ENCODE data around the gene CRISP1.
A peak's percentile ranks its signal among the peaks of the same experiment; 100 is the strongest.
"Not testable (repeated sequence)": the region's sequence is repeated elsewhere in the genome, so short reads cannot be mapped to it uniquely, and the experiment has no call there.

CRISP1 gene, protein sequence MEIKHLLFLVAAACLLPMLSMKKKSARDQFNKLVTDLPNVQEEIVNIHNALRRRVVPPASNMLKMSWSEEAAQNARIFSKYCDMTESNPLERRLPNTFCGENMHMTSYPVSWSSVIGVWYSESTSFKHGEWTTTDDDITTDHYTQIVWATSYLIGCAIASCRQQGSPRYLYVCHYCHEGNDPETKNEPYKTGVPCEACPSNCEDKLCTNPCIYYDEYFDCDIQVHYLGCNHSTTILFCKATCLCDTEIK

GRCh38 chr6:49866485-49866943 lies at the start of gene CRISP1:
Gene CRISP1, minus strand, starts transcription at chr6:49866535. Its CDS starts 9,135 bp downstream, at chr6:49857400.
- DNase-seq, result no peak

GRCh38 chr6:49915035-49915434 lies 48.7 kb upstream of the CRISP1 start:
- no peak for DNase-seq

DNA sequence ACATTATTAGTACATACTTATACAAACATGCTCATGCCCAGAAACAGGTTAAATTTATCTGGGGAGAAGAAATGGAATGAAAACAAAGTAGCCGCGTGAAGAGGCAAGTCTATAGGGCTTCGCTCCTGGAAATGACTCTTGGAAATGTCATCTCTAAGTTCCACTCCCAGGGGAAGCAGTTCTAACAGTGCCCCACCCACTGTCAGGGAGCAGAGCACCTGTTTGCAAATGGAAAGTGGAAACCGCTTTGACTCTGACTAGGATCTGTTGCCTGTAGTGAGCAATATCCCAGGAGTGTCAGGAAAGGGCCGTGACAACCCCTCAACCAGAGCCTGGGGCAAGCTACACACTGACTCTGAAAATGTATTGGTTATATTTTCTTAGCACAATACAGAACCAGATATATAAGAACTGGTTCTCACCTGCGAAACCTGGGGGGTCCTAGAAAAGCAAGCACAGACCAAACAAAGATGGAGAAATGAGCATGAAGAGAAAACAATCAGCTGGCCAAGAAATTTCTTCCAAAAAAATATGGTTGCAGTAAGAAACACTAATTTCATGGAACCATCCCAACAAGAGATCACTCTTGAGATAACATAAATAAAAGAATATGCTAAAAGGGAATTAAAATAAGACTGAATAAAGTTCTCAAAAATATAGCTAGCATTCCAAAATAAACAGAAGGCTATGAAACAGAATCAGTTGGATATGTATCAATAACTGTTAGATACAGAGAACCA lies 47.5 kb upstream of the CRISP1 start:
- DNase-seq, result peak; percentile 85

GRCh38 chr6:49912196-49912595 lies 45.9 kb upstream of the CRISP1 start:
- DNase-seq, result no peak

GRCh38 chr6:49911252-49911651 lies 44.9 kb upstream of the CRISP1 start:
- DNase-seq, result no peak

DNA sequence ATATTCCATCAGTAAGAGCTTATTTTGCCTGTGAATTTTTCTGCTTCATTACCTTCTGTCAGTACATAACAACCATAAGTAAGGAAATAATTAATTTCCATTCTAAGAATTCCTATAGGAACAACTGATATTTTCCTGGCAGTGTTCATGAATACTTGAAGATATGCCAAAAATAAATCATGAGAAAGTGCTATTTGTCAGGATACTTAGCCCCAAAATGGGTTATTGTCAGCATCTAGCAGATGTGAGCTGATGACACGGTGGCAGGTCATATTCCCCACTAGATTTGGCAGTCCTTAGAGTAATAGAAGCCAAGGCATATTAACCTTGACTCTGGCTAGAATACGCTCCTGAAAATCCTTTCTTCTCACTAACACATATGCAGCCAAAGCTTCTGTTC lies 43.2 kb upstream of the CRISP1 start:
- DNase-seq, result no peak

DNA sequence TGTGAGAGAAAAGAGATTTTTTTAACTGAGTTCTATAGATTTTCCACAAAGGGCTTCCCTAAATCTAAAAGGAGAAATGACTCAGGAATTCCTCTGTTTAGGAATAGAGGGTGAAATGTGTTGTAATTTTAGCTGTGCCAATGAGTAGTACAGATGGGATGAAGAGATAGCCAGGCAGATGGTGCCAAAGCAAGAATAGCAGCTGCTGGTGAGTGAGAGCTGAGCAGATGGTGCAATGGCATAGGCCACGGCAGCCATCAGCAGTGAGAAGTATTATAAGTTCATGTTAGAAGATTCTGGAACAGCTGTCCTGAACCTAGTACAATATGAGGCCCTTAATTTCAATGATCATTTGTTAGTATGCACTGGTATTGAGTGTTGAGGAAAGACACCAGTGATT lies 40.2 kb upstream of the CRISP1 start:
- no peak for DNase-seq

DNA sequence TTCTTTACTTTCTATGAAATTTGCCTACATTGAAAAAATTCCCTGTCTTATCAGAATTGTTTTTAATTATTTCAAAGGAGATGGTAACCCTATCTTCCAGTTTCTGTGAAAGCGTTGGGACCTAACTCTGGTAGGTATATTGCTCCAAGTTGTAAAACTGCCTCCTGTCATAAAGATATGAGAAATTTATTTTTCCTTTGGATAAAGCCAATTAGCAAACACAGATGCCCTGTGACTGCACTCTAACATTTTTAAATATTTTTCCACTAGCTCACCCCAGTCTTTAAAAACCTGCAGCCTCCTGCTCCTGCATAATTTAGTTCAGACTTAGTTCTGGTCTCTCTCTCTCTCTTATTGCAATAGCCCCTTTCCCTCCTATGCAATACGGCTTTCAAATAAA lies 39.0 kb upstream of the CRISP1 start:
- DNase-seq, result no peak

DNA sequence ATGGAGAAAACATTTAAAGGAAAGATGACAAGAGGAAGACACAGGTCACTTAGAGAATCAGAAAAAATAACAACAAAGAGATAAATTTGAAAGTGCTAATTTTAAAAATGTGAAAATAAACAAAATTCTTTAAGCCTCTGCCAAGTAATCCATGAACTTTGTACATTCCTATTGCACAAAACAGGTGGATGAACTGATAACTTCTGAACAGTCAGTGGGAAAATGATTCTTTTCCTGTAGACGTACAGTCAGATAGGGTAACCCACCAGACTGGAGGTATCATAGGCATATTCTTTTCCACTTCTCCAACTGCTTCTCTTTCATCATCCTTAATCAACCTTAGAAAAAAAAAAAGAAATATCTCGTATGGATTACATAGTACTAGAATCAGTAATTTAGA lies 36.5 kb upstream of the CRISP1 start:
- no peak for DNase-seq

DNA sequence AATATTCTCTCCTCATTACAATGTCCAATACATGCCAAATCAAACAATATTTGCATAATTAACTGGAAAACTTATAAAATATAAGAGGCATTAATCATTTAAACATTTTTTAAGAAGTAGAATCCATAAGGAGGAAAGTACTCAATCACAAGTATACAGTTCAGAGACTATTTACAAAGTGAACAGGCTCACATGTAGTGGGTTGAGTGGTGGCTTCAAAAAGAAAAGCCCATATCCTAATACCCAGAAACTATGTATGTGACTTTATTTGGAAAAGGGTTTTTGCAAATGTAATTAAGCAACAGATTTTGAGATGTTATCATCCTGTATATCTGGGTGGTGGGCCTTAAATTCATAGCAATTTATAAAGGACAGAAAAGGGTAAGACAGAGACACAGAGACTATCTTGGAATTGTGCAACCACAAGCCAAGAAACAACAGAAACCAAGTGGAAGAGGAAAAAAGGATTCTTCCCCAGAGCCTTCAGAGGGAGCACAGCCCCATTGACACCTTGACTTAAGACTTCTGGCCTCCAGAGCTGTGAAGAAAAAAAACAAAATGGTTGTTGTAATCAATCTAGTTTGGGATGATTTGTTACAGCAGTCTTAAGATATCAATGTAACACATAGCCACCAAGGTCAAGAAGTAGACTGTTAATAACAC lies 32.7 kb upstream of the CRISP1 start:
- DNase-seq, result no peak

GRCh38 chr6:49895553-49895952 lies 29.2 kb upstream of the CRISP1 start:
- not testable (repeated sequence) for DNase-seq

- DNase-seq, result no peak
These were observed 25.9 kb upstream of the CRISP1 start for GRCh38 chr6:49892280-49892679.

GRCh38 chr6:49890988-49891387 lies 24.7 kb upstream of the CRISP1 start:
- no peak for DNase-seq

- DNase-seq, result no peak
These were observed 22.6 kb upstream of the CRISP1 start for GRCh38 chr6:49888742-49889431.

GRCh38 chr6:49868951-49869529 lies 2.7 kb upstream of the CRISP1 start:
- no peak for DNase-seq

DNA sequence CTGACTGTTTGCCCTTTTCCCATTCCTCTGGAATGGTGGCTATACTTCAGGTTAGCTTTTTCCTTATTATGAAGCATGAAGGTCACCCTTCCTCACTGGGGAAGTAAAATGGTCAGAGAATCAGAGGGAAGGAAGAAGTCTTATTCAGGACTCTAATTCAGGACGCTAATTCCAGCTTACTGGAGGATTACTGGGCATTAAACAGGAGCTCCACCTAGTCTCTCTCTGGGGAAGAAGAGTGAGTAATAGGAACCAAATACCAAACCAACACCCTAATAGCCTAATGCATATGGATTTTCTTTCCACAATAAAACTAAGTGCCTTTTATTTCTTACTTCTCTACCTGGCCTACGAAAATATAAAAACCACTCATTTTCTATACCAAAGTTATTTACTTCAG lies 10.1 kb downstream of the CRISP1 start:
- no peak for DNase-seq

DNA sequence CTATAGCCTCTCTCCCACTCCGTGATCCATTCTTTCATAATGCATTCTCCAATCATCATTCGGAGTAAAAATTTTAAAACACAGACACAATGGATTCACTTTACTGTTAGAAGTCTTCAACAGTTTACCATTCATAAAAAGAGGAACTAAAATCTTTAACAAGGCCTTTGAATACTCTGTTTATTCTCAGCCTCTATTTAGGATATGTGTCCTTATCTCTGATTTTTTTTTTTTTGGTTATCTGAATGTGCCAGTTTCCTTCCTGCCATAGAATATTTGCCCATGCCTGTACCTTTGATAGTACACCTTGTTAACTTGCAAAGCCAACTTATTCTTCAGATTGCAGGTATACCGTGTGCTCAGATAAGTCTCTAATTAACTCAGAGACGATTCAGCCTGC lies 11.1 kb downstream of the CRISP1 start:
- DNase-seq, result no peak

DNA sequence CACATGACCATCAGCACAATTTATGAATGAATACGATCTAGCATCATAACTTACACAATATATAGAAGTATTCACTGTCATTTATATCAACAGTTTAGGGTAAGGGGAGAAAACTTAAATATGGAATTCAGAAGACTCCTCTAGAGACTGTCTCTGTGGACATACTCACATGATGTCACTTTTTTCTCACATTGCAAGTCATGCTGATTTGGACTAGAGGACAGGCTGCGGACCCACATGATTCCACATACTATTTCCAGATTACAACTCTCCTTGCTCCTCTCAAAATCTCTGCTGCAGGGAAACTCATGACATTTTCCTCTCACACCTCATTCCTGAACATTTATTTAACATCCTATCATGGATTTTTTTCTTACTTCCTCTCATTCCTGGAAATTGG lies 13.4 kb downstream of the CRISP1 start:
- DNase-seq, result no peak

GRCh38 chr6:49849213-49849907 lies 17.0 kb downstream of the CRISP1 start:
- no peak for DNase-seq

- no peak for DNase-seq
These were observed 18.7 kb downstream of the CRISP1 start for GRCh38 chr6:49847673-49848072.

DNA sequence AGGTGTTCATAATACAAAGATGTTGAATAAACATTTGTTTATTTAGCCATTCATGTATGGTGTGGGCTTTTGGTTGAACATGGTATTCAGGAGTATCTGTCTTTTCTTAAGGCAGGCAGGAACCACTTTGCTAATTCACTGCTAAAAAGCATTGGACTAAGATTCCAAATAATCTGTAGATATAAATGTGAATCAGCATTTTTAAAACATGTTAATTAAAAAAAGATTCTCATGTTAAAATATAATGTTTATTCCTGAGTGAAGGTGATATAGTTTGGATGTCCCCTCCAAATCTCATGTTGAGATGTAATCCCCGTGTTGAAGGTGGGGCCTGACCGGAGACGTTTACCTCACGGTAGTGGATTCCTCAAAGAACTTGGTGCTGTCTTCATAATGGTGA lies 19.3 kb downstream of the CRISP1 start:
- DNase-seq, result no peak

- no peak for DNase-seq
These were observed 24.9 kb downstream of the CRISP1 start for GRCh38 chr6:49841424-49841823.

All from NCI-H187 treated with DMSO at 0.1 percent for 48 hours (cell line).